Breast epithelium (tissue), 4 donors: ENCODE data around the gene FEN1. TPM values are rescaled to one million over a fixed set of nuclear protein-coding genes. Genes with fewer than 3 reads are reported as not detected.

Experiments
- DNase-seq, 2 donors: peaks; one replicate each; pipeline ENCODE4 v3.0.0-alpha.2; 2019; ENCODE audit warnings: low spot score in 2 of 2
- H3K27ac ChIP-seq, 2 donors: fragments of 200-600 bp; sonication (generic) in 1 of 2; one replicate each; pipeline ENCODE4 v1.5.1; 2016 to 2019; ENCODE audit warnings: mild to moderate bottlenecking in 1 of 2
- H3K27me3 ChIP-seq, 2 donors: fragments of 200-600 bp; sonication (generic) in 1 of 2; one replicate each; pipeline versions ENCODE4 v1.5.1 to v1.6.0; 2017 to 2019; ENCODE audit warnings: control low read depth in 1 of 2, mild to moderate bottlenecking in 1 of 2
- H3K36me3 ChIP-seq: fragments of 200-600 bp; one replicate; pipeline ENCODE4 v1.5.1; 2019
- H3K4me1 ChIP-seq, 2 donors: fragments of 200-600 bp; sonication (generic); one replicate each; pipeline ENCODE4 v1.5.1; 2016 to 2019; ENCODE audit warnings: control low read depth in 1 of 2
- H3K4me3 ChIP-seq, 3 donors: fragments of 200-600 bp; sonication (generic); 1 replicate in 2 of 3; 2 replicates in 1 of 3; pipeline ENCODE4 v1.5.1; 2016 to 2019; ENCODE audit warnings: mild to moderate bottlenecking in 3 of 3, moderate library complexity in 2 of 3
- H3K9me3 ChIP-seq, 2 donors: fragments of 200-600 bp; sonication (generic) in 1 of 2; one replicate each; pipeline ENCODE4 v1.5.1; 2016 to 2019; ENCODE audit warnings: control low read depth in 1 of 2
- CTCF ChIP-seq, 3 donors: fragments of 450-650 bp; IDR thresholded peaks; one replicate each; pipeline ENCODE4 v1.5.1; 2016 to 2017; ENCODE audit warnings: antibody characterized with exemption in 3 of 3, mild to moderate bottlenecking in 3 of 3, moderate library complexity in 3 of 3
- POLR2A ChIP-seq: fragments of 450-650 bp; IDR thresholded peaks from one replicate; pipeline ENCODE4 v1.6.1; 2016; ENCODE audit warnings: antibody characterized with exemption, mild to moderate bottlenecking, moderate library complexity
- POLR2AphosphoS5 ChIP-seq, 3 donors: sonication (generic); formaldehyde crosslinking; IDR thresholded peaks; one replicate each; pipeline ENCODE4 v1.6.1; 2017; ENCODE audit warnings: antibody characterized with exemption in 3 of 3
- intact Hi-C: fragments of 100-400 bp; cut with DNase I; formaldehyde crosslinking; loops from one replicate; pipeline ENCODE4 v1.15.1; 2023; ENCODE audit warnings: low total_unique reads
- total RNA-seq, 3 donors: library from RNA; depleted of rRNA; stranded (reverse); fragments of >200 nt; gene quantifications; one replicate each; pipeline ENCODE4 v1.1.0, GENCODE V29; 2016

The FEN1 gene
- total RNA-seq, 3 donors from 2014 or later: 5.9 to 9.2 (median 8.5) TPM

- Histone ChIP-seq H3K27me3 (no peaks in the 10 kb centered on the region), H3K4me3 (no peak overlapping the region), H3K4me1 (no peaks in the 10 kb centered on the region), H3K9me3 (no peaks in the 10 kb centered on the region), H3K36me3 (no peaks in the 10 kb centered on the region), H3K27ac (no peak overlapping the region)
- intact Hi-C loops: no loop called here
- DNase-seq: no peak
- TF ChIP-seq POLR2A (no peak), POLR2AphosphoS5 (IDR thresholded peaks at IDR 0.05) (no peak), CTCF (IDR thresholded peaks at IDR 0.05) (no peak)
These were observed 13.6 kb upstream of the FEN1 start for GRCh38 chr11:61778920-61779650.

GRCh38 chr11:61779666-61780525, 12.8 kb upstream of the FEN1 start:
- Histone ChIP-seq H3K36me3 (no peaks in the 10 kb centered on the region), H3K9me3 (no peaks in the 10 kb centered on the region), H3K27ac (no peak overlapping the region), H3K4me3 (no peak overlapping the region), H3K27me3 (no peaks in the 10 kb centered on the region), H3K4me1 (no peaks in the 10 kb centered on the region)
- no peak for TF ChIP-seq POLR2A
- intact Hi-C loops: no loop called here
- DNase-seq: no peak

GRCh38 chr11:61780581-61781162, 12.0 kb upstream of the FEN1 start:
- no peak for DNase-seq
- intact Hi-C loops: no loop called here
- no peaks in the 10 kb centered on the region for H3K27me3 ChIP-seq
- H3K4me3 ChIP-seq: no peak overlapping the region
- H3K4me1 ChIP-seq: no peaks in the 10 kb centered on the region
- H3K9me3 ChIP-seq: no peaks in the 10 kb centered on the region
- H3K36me3 ChIP-seq: no peaks in the 10 kb centered on the region
- H3K27ac ChIP-seq: no peak overlapping the region
- TF ChIP-seq POLR2A (no peak), POLR2AphosphoS5 (IDR thresholded peaks at IDR 0.05) (no peak), CTCF (IDR thresholded peaks at IDR 0.05) (no peak)

- DNase-seq: no peak
- Histone ChIP-seq H3K9me3 (no peaks in the 10 kb centered on the region), H3K36me3 (no peaks in the 10 kb centered on the region)
These were observed 11.1 kb upstream of the FEN1 start for GRCh38 chr11:61781585-61781984.

GRCh38 chr11:61782299-61782698, 10.4 kb upstream of the FEN1 start:
- Histone ChIP-seq H3K27me3 (no peaks in the 10 kb centered on the region), H3K4me3 (no peak overlapping the region), H3K36me3 (peaks cover 6% of the 10 kb centered on the region), H3K27ac (no peak overlapping the region), H3K4me1 (no peaks in the 10 kb centered on the region), H3K9me3 (no peaks in the 10 kb centered on the region)
- intact Hi-C loops: no loop called here
- TF ChIP-seq POLR2A: no peak
- TF ChIP-seq POLR2AphosphoS5 (IDR thresholded peaks at IDR 0.05): no peak
- TF ChIP-seq CTCF (IDR thresholded peaks at IDR 0.05): no peak
- DNase-seq: no peak

More at GRCh38 chr11:61781585-61781984, 11.1 kb upstream of the FEN1 start:
- Histone ChIP-seq H3K27me3 (no peaks in the 10 kb centered on the region), H3K4me3 (no peak overlapping the region), H3K4me1 (no peaks in the 10 kb centered on the region), H3K27ac (no peak overlapping the region)
- no peak for TF ChIP-seq POLR2A
- no peak for TF ChIP-seq POLR2AphosphoS5 (IDR thresholded peaks at IDR 0.05)
- TF ChIP-seq CTCF (IDR thresholded peaks at IDR 0.05): no peak
- intact Hi-C loops: no loop called here
